H9 (cell line): ENCODE data around the gene CFL1. TPM values are rescaled to one million over a fixed set of nuclear protein-coding genes. Genes with fewer than 3 reads are reported as not detected.
A peak's percentile ranks its signal among the peaks of the same experiment; 100 is the strongest.

Experiments used
- DNase-seq: peaks from one replicate; pipeline ENCODE4 v3.0.0-alpha.2; 2017
- H2AFZ ChIP-seq: one replicate; pipeline ENCODE4 v1.6.1; 2013; ENCODE audit warnings: mild to moderate bottlenecking, low read length, control low read depth, moderate library complexity
- H2AK5ac ChIP-seq: 2 replicates; pipeline ENCODE4 v1.6.1; 2013; ENCODE audit warnings: low read length, control low read depth, mixed read lengths; ENCODE audit not compliant: insufficient read length
- H2BK120ac ChIP-seq: one replicate; pipeline ENCODE4 v1.6.1; 2013; ENCODE audit warnings: low read depth, mild to moderate bottlenecking, low read length, control low read depth, inconsistent platforms; ENCODE audit not compliant: poor library complexity, severe bottlenecking
- H2BK12ac ChIP-seq: 2 replicates; pipeline ENCODE4 v1.6.1; 2013; ENCODE audit warnings: low read length, control low read depth, mixed read lengths, low read depth; ENCODE audit not compliant: insufficient read length
- H2BK15ac ChIP-seq: 2 replicates; pipeline ENCODE4 v1.6.1; 2013; ENCODE audit warnings: low read depth, low read length, control low read depth
- H2BK20ac ChIP-seq: one replicate; pipeline ENCODE4 v1.6.1; 2013; ENCODE audit warnings: low read depth, mild to moderate bottlenecking, low read length, control low read depth, inconsistent platforms; ENCODE audit not compliant: poor library complexity, severe bottlenecking
- H2BK5ac ChIP-seq: 2 replicates; pipeline ENCODE4 v1.6.1; 2013; ENCODE audit warnings: low read length, control low read depth, mixed read lengths; ENCODE audit not compliant: insufficient read length
- H3K14ac ChIP-seq: 2 replicates; pipeline ENCODE4 v1.6.1; 2013; ENCODE audit warnings: low read length, control low read depth; ENCODE audit not compliant: insufficient read depth
- H3K18ac ChIP-seq: 2 replicates; pipeline ENCODE4 v1.6.1; 2013; ENCODE audit warnings: low read depth, mild to moderate bottlenecking, mixed read lengths, low read length, control low read depth; ENCODE audit not compliant: insufficient read length
- H3K23ac ChIP-seq: 2 replicates; pipeline ENCODE4 v1.6.1; 2013; ENCODE audit warnings: low read length, control low read depth, mixed read lengths, low read depth; ENCODE audit not compliant: insufficient read length
- H3K23me2 ChIP-seq: 2 replicates; pipeline ENCODE4 v1.6.1; 2013; ENCODE audit warnings: low read depth, mild to moderate bottlenecking, mixed read lengths, low read length, control low read depth; ENCODE audit not compliant: insufficient read length, poor library complexity, severe bottlenecking
- H3K27ac ChIP-seq: 2 replicates; pipeline ENCODE4 v1.5.1; 2013; ENCODE audit warnings: low read length, control low read depth, mixed read lengths, low read depth; ENCODE audit not compliant: insufficient read length
- H3K27me3 ChIP-seq: 2 replicates; pipeline ENCODE4 v1.6.1; 2013; ENCODE audit warnings: low read length, control low read depth, inconsistent platforms; ENCODE audit not compliant: insufficient read depth
- H3K4ac ChIP-seq: 2 replicates; pipeline ENCODE4 v1.6.1; 2013; ENCODE audit warnings: low read depth, mild to moderate bottlenecking, control low read depth, inconsistent platforms, low read length, moderate library complexity
- H3K4me1 ChIP-seq: 2 replicates; pipeline ENCODE4 v1.6.1; 2013; ENCODE audit warnings: low read length, control low read depth, inconsistent platforms; ENCODE audit not compliant: insufficient read depth
- H3K4me2 ChIP-seq: 2 replicates; pipeline ENCODE4 v1.6.1; 2013; ENCODE audit warnings: low read length, control low read depth, mixed read lengths; ENCODE audit not compliant: insufficient read length, insufficient read depth
- H3K56ac ChIP-seq: 2 replicates; pipeline ENCODE4 v1.6.1; 2013; ENCODE audit warnings: low read depth, mild to moderate bottlenecking, mixed read lengths, low read length, control low read depth; ENCODE audit not compliant: insufficient read length
- H3K79me1 ChIP-seq: 2 replicates; pipeline ENCODE4 v1.6.1; 2013; ENCODE audit warnings: low read depth, mild to moderate bottlenecking, moderate library complexity, low read length, control low read depth, inconsistent platforms; ENCODE audit not compliant: insufficient read depth, poor library complexity, severe bottlenecking
- H3K79me2 ChIP-seq: 2 replicates; pipeline ENCODE4 v1.6.1; 2013; ENCODE audit warnings: low read length, control low read depth, inconsistent platforms; ENCODE audit not compliant: insufficient read depth
- H3K9ac ChIP-seq: 2 replicates; pipeline ENCODE4 v1.6.1; 2013; ENCODE audit warnings: low read length, control low read depth, mixed read lengths; ENCODE audit not compliant: insufficient read length; ENCODE audit errors: extremely low read depth
- H3K9me3 ChIP-seq: one replicate; pipeline ENCODE4 v1.6.1; 2013; ENCODE audit warnings: low read depth, low read length, inconsistent platforms; ENCODE audit not compliant: control insufficient read depth
- H3T11ph ChIP-seq: one replicate; pipeline ENCODE4 v1.6.1; 2013; ENCODE audit warnings: mild to moderate bottlenecking, low read length, control low read depth, inconsistent platforms
- H4K20me1 ChIP-seq: one replicate; pipeline ENCODE4 v1.6.1; 2013; ENCODE audit not compliant: control insufficient read depth, insufficient read length, insufficient read depth
- H4K5ac ChIP-seq: 2 replicates; pipeline ENCODE4 v1.6.1; 2013; ENCODE audit warnings: low read depth, mild to moderate bottlenecking, mixed read lengths, low read length, control low read depth; ENCODE audit not compliant: insufficient read length
- H4K8ac ChIP-seq: replicated peaks from 2 replicates; pipeline ENCODE4 v1.6.1; 2013; ENCODE audit warnings: low read length, control low read depth, mixed read lengths, low read depth; ENCODE audit not compliant: insufficient read length
- H4K91ac ChIP-seq: 2 replicates; pipeline ENCODE4 v1.6.1; 2013; ENCODE audit warnings: low read depth, mild to moderate bottlenecking, moderate library complexity, mixed read lengths, low read length, control low read depth; ENCODE audit not compliant: insufficient read length
- H3K27ac Mint-ChIP-seq, 3 experiments: 2 replicates in 2 of 3; 3 replicates in 1 of 3; pipeline ENCODE4 v1.8.0; 2020 to 2021; ENCODE audit warnings: mixed read lengths in 3 of 3, mild to moderate bottlenecking in 1 of 3, moderate library complexity in 1 of 3
- H3K27me3 Mint-ChIP-seq: 2 replicates; pipeline ENCODE4 v1.8.0; 2021; ENCODE audit warnings: low read depth, mild to moderate bottlenecking, moderate library complexity, mixed read lengths
- H3K36me3 Mint-ChIP-seq, 3 experiments: 2 replicates in 2 of 3; 3 replicates in 1 of 3; pipeline ENCODE4 v1.8.0; 2020 to 2021; ENCODE audit warnings: low read depth in 3 of 3, mixed read lengths in 3 of 3; ENCODE audit not compliant: insufficient read depth in 1 of 3
- H3K4me1 Mint-ChIP-seq, 2 experiments: 2 replicates each; pipeline ENCODE4 v1.8.0; 2020; ENCODE audit warnings: mixed read lengths in 2 of 2
- H3K4me3 Mint-ChIP-seq, 2 experiments: 2 replicates in 1 of 2; 3 replicates in 1 of 2; pipeline ENCODE4 v1.8.0; 2020 to 2021; ENCODE audit warnings: mild to moderate bottlenecking in 2 of 2, mixed read lengths in 2 of 2, moderate library complexity in 1 of 2
- H3K9me3 Mint-ChIP-seq, 2 experiments: 2 replicates in 1 of 2; 3 replicates in 1 of 2; pipeline ENCODE4 v1.8.0; 2020; ENCODE audit warnings: mild to moderate bottlenecking in 2 of 2, mixed read lengths in 2 of 2, moderate library complexity in 1 of 2
- WGBS: extraction: QIAGEN DNeasy Blood & Tissue Kit; methylation state at CpG from one replicate; pipeline ENCODE4 v1.1.7; 2013; ENCODE audit warnings: missing lambda C conversion rate, low lambda C conversion rate, mixed read lengths; ENCODE audit not compliant: insufficient read length; ENCODE audit errors: extremely low coverage; 5-methylcytosine and 5-hydroxymethylcytosine counted together
- total RNA-seq: library from RNA; stranded (reverse); gene quantifications from 2 replicates; pipeline ENCODE4 v1.2.1, GENCODE V29; 2021
- TF ChIP-seq, protein P1 (sequence below): fragments of 200-600 bp; sonication (generic); conservative IDR thresholded peaks from 3 replicates; pipeline ENCODE4 v1.8.0; 2021; ENCODE audit warnings: antibody characterized with exemption, mild to moderate bottlenecking

Gene CFL1
- total RNA-seq, 1 experiment from 2014 or later, result 1,107 TPM

DNA sequence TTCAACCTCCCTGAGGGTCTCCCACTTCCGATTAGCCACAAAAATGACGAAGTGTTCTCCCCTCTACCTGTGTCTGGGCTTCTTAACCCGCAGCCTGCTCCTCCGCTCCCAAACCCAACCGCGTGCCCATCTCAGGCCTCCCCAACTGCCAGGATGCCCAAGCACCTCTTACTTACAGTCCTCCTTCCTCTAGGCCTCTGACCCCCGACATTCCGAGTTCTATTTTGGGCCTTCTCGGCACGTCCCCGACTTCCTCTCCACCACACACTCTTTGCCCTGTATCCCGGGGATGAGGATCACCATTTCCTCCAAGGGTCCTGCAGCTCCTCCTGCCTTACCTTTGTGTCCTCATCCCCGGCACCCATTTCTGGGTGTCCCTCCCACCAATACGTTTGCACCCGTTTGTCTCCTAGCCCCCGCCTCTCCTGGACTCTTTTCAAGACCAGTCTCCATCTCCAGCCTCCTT, 1.9 kb upstream of the CFL1 start:
- TF ChIP-seq, protein P1, sequence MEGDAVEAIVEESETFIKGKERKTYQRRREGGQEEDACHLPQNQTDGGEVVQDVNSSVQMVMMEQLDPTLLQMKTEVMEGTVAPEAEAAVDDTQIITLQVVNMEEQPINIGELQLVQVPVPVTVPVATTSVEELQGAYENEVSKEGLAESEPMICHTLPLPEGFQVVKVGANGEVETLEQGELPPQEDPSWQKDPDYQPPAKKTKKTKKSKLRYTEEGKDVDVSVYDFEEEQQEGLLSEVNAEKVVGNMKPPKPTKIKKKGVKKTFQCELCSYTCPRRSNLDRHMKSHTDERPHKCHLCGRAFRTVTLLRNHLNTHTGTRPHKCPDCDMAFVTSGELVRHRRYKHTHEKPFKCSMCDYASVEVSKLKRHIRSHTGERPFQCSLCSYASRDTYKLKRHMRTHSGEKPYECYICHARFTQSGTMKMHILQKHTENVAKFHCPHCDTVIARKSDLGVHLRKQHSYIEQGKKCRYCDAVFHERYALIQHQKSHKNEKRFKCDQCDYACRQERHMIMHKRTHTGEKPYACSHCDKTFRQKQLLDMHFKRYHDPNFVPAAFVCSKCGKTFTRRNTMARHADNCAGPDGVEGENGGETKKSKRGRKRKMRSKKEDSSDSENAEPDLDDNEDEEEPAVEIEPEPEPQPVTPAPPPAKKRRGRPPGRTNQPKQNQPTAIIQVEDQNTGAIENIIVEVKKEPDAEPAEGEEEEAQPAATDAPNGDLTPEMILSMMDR, result no peak
- Histone ChIP-seq H3K4me1 (no peaks in the 10 kb centered on the region), H3K18ac (peak overlapping the region; percentile 94), H4K91ac (peak overlapping the region; percentile 27), H3K79me1 (peaks cover 3% of the 10 kb centered on the region), H3K9me3 (no peaks in the 10 kb centered on the region), H3K4ac (peak overlapping the region; percentile 61; the same call in 1 of the 2 replicates), H2BK120ac (peak overlapping the region; percentile 76), H3K56ac (no peak overlapping the region), H3K79me2 (peaks cover 14% of the 10 kb centered on the region; the same call in 1 of the 2 replicates), H2AK5ac (no peak overlapping the region), H4K20me1 (peaks cover 2% of the 10 kb centered on the region), H3K23ac (no peak overlapping the region), H3T11ph (peak overlapping the region; percentile 9), H2BK20ac (no peak overlapping the region), H3K4me2 (peak overlapping the region; percentile 92), H3K14ac (peak overlapping the region; percentile 98), H2BK12ac (no peak overlapping the region), H3K27me3 (no peaks in the 10 kb centered on the region), H3K27ac (peak overlapping the region; percentile 83), H3K23me2 (peaks cover 25% of the 10 kb centered on the region), H2BK15ac (no peak overlapping the region), H3K9ac (peak overlapping the region; percentile 81), H4K5ac (peak overlapping the region; percentile 63), H2AFZ (no peak overlapping the region), H2BK5ac (peak overlapping the region; percentile 65), H4K8ac (no peak overlapping the region)
- WGBS, result no CpG with 5 or more reads among the region's 16 CpGs
- H3K9me3 Mint-ChIP-seq, result peaks cover 0 to 3% of the 10 kb centered on the region in 2 experiments; a peak in 1 of 5 replicates
- H3K36me3 Mint-ChIP-seq, result peaks cover 38 to 51% (median 49%) of the 10 kb centered on the region in 3 experiments
- H3K4me1 Mint-ChIP-seq, result peaks cover 29% of the 10 kb centered on the region in 2 experiments
- no peak for DNase-seq
- peak overlapping the region; percentile 78 to 93 for H3K4me3 Mint-ChIP-seq
- no peaks in the 10 kb centered on the region for H3K27me3 Mint-ChIP-seq
- peak overlapping the region; percentile 96 to 99 (median 98) for H3K27ac Mint-ChIP-seq
